ENCODE results near the gene STAT4.

DNA sequence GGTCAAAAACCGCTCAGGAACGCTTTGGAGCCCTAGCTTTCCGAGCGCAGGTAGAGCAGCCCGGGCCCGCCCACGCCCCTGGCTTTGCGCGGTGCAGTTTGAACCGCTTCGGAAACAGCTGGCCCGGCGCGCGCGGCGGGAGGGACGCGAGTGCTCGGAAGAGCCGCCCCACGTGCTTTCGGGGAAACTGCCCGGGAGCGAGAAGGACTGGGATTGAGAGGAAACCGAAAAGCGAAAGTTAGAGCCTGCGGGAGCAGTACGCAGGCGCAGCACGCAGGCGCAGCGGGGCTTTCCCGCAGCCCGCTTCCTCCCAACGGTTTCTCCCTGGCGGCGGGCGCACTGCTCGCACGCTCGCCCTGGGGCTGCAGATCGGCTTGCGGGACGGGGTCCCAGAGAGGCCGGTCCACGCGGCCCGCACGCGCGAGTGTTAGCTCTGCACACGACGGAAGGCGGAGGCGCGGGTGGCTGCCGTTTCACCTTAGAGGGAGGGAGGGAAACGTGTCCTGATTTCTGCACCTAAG is 130.5 kb downstream of the STAT4 start:
- TF ChIP-seq EZH2 (IDR thresholded peaks at IDR 0.05; ENCODE audit: insufficient read depth, low read length) = no peak
- TF ChIP-seq, protein P1, sequence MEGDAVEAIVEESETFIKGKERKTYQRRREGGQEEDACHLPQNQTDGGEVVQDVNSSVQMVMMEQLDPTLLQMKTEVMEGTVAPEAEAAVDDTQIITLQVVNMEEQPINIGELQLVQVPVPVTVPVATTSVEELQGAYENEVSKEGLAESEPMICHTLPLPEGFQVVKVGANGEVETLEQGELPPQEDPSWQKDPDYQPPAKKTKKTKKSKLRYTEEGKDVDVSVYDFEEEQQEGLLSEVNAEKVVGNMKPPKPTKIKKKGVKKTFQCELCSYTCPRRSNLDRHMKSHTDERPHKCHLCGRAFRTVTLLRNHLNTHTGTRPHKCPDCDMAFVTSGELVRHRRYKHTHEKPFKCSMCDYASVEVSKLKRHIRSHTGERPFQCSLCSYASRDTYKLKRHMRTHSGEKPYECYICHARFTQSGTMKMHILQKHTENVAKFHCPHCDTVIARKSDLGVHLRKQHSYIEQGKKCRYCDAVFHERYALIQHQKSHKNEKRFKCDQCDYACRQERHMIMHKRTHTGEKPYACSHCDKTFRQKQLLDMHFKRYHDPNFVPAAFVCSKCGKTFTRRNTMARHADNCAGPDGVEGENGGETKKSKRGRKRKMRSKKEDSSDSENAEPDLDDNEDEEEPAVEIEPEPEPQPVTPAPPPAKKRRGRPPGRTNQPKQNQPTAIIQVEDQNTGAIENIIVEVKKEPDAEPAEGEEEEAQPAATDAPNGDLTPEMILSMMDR (IDR thresholded peaks at IDR 0.05; ENCODE audit: insufficient read depth, low read depth, low read length) = no peak
